Hepatocyte (in vitro differentiated cells): ENCODE measurements around the gene ZNF664. TPM values are rescaled to one million over a fixed set of nuclear protein-coding genes. Genes with fewer than 3 reads are reported as not detected.

Experiments
- DNase-seq: peaks from one replicate; pipeline ENCODE4 v3.0.0-alpha.2; 2016; ENCODE audit warnings: low spot score
- H2AFZ ChIP-seq: fragments of 200-600 bp; sonication (generic); 2 replicates; pipeline ENCODE4 v1.6.0; 2016; ENCODE audit warnings: antibody characterized with exemption, mild to moderate bottlenecking
- H3K27ac ChIP-seq: fragments of 200-600 bp; sonication (generic); 2 replicates; pipeline ENCODE4 v1.5.1; 2016; ENCODE audit warnings: mild to moderate bottlenecking
- H3K27me3 ChIP-seq: fragments of 200-600 bp; sonication (generic); 2 replicates; pipeline ENCODE4 v1.6.1; 2016
- H3K36me3 ChIP-seq: fragments of 200-600 bp; sonication (generic); replicated peaks from 2 replicates; pipeline ENCODE4 v1.5.1; 2016; ENCODE audit warnings: low read depth; ENCODE audit not compliant: insufficient read depth
- H3K4me1 ChIP-seq: fragments of 200-600 bp; sonication (generic); 2 replicates; pipeline ENCODE4 v1.5.1; 2016; ENCODE audit warnings: mild to moderate bottlenecking, moderate library complexity; ENCODE audit not compliant: insufficient read depth
- H3K4me2 ChIP-seq: fragments of 200-600 bp; sonication (generic); 2 replicates; pipeline ENCODE4 v1.6.0; 2016
- H3K4me3 ChIP-seq: fragments of 200-600 bp; sonication (generic); 2 replicates; pipeline ENCODE4 v1.5.1; 2016; ENCODE audit warnings: mild to moderate bottlenecking
- H3K79me2 ChIP-seq: fragments of 200-600 bp; sonication (generic); 2 replicates; pipeline ENCODE4 v1.6.0; 2017; ENCODE audit warnings: mild to moderate bottlenecking
- H3K9me2 ChIP-seq: fragments of 200-600 bp; sonication (generic); replicated peaks from 2 replicates; pipeline ENCODE4 v1.6.0; 2017; ENCODE audit warnings: mild to moderate bottlenecking; ENCODE audit not compliant: insufficient read depth
- H3K9me3 ChIP-seq: fragments of 200-600 bp; sonication (generic); 2 replicates; pipeline ENCODE4 v1.5.1; 2016; ENCODE audit warnings: low read depth, mild to moderate bottlenecking
- H4K20me1 ChIP-seq: fragments of 200-600 bp; sonication (generic); 2 replicates; pipeline ENCODE4 v1.6.0; 2016; ENCODE audit warnings: mild to moderate bottlenecking; ENCODE audit not compliant: insufficient read depth, poor library complexity, severe bottlenecking
- EZH2 ChIP-seq: fragments of 200-600 bp; sonication (generic); IDR thresholded peaks from 2 replicates; pipeline ENCODE4 v1.6.1; 2016; ENCODE audit warnings: antibody characterized with exemption, mild to moderate bottlenecking, borderline replicate concordance
- EZH2phosphoT487 ChIP-seq: fragments of 200-600 bp; sonication (generic); IDR thresholded peaks from one replicate; pipeline ENCODE4 v1.6.1; 2018; ENCODE audit warnings: antibody characterized with exemption, mild to moderate bottlenecking, low read depth, moderate library complexity; ENCODE audit not compliant: unreplicated experiment, severe bottlenecking
- WGBS: methylation state at CpG from one replicate; pipeline ENCODE4 v1.1.6; 2016; ENCODE audit warnings: low lambda C conversion rate; ENCODE audit errors: missing lambda C conversion rate; 5-methylcytosine and 5-hydroxymethylcytosine counted together
- polyA plus RNA-seq: library from polyadenylated mRNA; unstranded; fragments of >200 nt; fragmentation: Nextera tagmentation; extraction: Ambion mirVana; gene quantifications from 2 replicates; pipeline ENCODE4 v1.2.1, GENCODE V29; 2016
- total RNA-seq: library from RNA; depleted of rRNA; stranded (reverse); fragments of >200 nt; gene quantifications from 2 replicates; pipeline ENCODE4 v1.2.3, GENCODE V29; 2014
- TF ChIP-seq, protein P1 (sequence below): fragments of 200-600 bp; sonication (generic); IDR thresholded peaks from 2 replicates; pipeline ENCODE4 v1.5.1; 2016; ENCODE audit warnings: antibody characterized with exemption, mild to moderate bottlenecking; ENCODE audit not compliant: poor library complexity

The ZNF664 gene
- total and polyA plus RNA-seq, 2 experiments from 2014 or later: 17.6 to 80.4 TPM

DNA sequence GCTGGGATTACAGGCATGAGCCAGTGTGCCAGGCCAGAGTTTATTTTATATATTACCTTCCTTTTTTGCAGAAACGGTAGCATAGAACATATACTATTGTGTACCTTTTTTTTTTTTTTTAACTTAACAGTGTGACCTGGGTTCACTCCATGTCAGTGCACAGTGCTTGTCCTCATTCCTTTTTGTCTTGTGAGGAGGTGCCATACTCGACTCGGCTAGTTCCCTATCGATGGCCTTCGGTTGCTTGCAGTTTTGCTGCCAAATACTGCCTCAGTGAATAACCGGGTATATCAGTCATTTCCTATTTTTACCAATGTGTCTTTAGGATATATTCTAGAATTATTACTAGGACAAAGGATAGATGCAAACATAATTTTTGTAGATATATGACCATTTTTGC lies 36.8 kb downstream of the ZNF664 start:
- Histone ChIP-seq H2AFZ (no peak overlapping the region), H3K79me2 (peaks cover 43% of the 10 kb centered on the region), H3K9me2 (no peaks in the 10 kb centered on the region), H3K36me3 (peaks cover 7% of the 10 kb centered on the region), H3K9me3 (no peaks in the 10 kb centered on the region), H4K20me1 (peaks cover 5% of the 10 kb centered on the region), H3K4me1 (peaks cover 34% of the 10 kb centered on the region), H3K4me2 (no peak overlapping the region), H3K27me3 (no peaks in the 10 kb centered on the region), H3K4me3 (no peak overlapping the region), H3K27ac (no peak overlapping the region)
- WGBS: 97% methylated on average over 6 of the region's 6 CpGs
- no peak for DNase-seq
- TF ChIP-seq, protein P1, sequence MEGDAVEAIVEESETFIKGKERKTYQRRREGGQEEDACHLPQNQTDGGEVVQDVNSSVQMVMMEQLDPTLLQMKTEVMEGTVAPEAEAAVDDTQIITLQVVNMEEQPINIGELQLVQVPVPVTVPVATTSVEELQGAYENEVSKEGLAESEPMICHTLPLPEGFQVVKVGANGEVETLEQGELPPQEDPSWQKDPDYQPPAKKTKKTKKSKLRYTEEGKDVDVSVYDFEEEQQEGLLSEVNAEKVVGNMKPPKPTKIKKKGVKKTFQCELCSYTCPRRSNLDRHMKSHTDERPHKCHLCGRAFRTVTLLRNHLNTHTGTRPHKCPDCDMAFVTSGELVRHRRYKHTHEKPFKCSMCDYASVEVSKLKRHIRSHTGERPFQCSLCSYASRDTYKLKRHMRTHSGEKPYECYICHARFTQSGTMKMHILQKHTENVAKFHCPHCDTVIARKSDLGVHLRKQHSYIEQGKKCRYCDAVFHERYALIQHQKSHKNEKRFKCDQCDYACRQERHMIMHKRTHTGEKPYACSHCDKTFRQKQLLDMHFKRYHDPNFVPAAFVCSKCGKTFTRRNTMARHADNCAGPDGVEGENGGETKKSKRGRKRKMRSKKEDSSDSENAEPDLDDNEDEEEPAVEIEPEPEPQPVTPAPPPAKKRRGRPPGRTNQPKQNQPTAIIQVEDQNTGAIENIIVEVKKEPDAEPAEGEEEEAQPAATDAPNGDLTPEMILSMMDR: no peak
- no peak for TF ChIP-seq EZH2
- no peak for TF ChIP-seq EZH2phosphoT487

DNA sequence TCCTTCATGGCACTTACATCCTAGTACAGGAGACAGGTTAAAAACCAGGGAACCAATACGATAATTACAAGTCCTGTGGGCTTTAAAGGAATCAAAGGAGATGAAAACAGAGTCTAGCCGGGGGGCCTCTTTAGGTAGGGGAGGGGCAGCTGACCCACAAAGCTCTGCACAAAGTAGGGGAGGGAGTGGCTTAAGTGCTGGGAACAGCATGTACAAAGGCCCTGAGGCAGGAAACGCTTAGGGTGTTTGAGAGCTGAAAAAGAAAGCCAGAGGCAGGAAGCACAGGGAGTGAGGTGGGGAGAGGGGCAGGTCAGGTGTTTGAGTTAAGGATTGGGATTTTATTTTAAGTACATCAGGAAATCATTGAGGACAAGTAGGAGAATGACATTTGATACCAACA lies 37.7 kb downstream of the ZNF664 start:
- no peaks in the 10 kb centered on the region for H3K9me3 ChIP-seq
- peaks cover 5% of the 10 kb centered on the region for H4K20me1 ChIP-seq
- no peak overlapping the region for H3K27ac ChIP-seq
- peaks cover 36% of the 10 kb centered on the region for H3K79me2 ChIP-seq
- no peak overlapping the region for H3K4me3 ChIP-seq
- H3K27me3 ChIP-seq: no peaks in the 10 kb centered on the region
- WGBS: 80% methylated on average over 3 of the region's 3 CpGs
- no peak overlapping the region for H3K4me2 ChIP-seq
- TF ChIP-seq, protein P1: no peak
- TF ChIP-seq EZH2phosphoT487 (no peak), EZH2 (no peak)
- no peak overlapping the region for H2AFZ ChIP-seq
- DNase-seq: no peak
- H3K36me3 ChIP-seq: peaks cover 7% of the 10 kb centered on the region
- peaks cover 30% of the 10 kb centered on the region for H3K4me1 ChIP-seq
- no peaks in the 10 kb centered on the region for H3K9me2 ChIP-seq

DNA sequence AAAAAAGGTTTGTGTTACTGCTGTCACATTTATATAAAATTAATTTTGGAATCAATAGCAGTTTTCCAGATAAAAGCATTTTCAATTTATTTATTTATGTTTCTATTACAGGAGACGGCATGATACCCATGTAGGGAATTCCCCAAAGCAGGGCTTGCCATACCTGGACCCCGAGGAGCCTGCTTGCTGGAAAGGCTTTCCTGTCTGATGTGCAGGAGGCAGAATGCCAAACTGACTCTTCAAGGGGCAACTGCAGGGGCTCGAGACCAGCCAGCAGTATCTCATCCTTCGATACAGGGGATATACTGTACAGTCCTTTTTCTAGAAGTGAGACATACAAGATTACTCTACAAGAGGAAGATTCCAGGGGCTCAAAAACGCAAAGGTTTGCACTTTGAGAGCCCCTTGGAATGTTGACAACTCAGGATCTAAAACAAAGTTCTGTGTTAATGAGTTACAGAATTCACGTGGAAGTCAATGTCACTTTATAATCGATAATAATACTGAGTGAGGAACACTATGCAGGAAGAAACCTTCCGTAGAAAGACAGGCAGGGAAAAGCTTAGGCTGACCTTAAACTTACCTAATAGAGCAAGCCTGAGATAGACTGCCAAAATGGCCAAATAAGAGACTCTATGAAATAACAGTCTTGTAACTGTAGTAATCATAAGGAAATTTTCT lies 38.6 kb downstream of the ZNF664 start:
- Histone ChIP-seq H3K4me3 (no peak overlapping the region), H3K27ac (peak overlapping the region; percentile 5), H3K4me1 (peaks cover 24% of the 10 kb centered on the region), H3K79me2 (peaks cover 32% of the 10 kb centered on the region), H3K36me3 (peaks cover 7% of the 10 kb centered on the region), H4K20me1 (peaks cover 5% of the 10 kb centered on the region), H2AFZ (no peak overlapping the region), H3K9me2 (no peaks in the 10 kb centered on the region), H3K4me2 (no peak overlapping the region), H3K27me3 (no peaks in the 10 kb centered on the region), H3K9me3 (no peaks in the 10 kb centered on the region)
- WGBS: 73% methylated on average over 8 of the region's 8 CpGs
- TF ChIP-seq EZH2phosphoT487 (no peak), EZH2 (no peak)
- TF ChIP-seq, protein P1: no peak
- no peak for DNase-seq
